OCI-M2 (cell line): ENCODE measurements around the gene WDR33.

ENCODE experiments used
- DNase-seq: peaks from one replicate; lab custom pipeline; 2025; ENCODE audit not compliant: unreplicated experiment; lab: John Stamatoyannopoulos, UW

The WDR33 gene

DNA sequence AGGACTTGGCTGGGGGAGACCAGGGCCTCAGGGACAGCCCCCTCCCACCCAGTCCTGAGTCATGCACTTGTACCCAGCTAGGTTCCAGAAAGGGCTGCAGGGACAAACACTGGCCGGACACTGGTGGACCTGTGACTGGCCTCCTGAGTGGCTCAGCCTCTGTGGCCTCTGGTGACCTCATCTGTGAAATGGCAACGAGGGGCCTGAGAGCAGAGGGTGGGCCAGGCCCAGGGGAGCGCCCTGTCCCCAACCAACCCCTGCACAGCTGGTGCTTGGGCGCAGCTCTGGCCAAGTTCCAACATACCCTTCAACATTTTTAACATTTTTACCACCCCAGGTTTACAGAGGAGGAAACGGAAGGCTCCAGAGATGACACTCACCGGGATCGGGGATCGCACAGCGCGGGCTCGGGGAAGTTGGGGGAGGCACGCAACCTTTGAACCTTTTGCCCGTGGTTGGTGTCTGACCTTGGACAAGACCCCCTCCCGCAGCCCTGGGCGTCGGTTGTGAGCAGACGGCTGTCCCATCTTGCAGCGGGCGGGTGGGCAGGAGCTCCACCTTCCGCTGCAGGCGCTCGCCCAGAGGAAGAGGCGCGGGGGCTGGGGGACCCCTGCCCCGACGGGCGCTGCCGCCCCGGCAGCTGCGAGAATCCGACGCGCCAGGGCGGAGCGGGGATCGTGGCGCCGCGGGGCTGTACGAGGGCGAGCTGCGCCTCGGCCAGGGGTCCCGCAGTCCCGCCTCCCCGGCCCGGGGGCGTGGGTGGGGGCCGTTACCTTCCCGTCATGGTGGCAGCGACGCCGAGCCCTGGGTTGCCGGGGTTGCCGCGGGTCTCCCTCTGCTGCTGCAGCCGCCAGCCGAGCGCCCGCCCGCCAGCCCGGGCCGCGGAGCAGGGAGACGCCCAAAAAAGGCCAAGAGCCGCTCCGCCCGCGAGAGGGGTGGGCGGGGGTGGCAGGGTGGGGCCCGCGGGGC is 136.4 kb downstream of the WDR33 start:
- DNase-seq = no peak

DNA sequence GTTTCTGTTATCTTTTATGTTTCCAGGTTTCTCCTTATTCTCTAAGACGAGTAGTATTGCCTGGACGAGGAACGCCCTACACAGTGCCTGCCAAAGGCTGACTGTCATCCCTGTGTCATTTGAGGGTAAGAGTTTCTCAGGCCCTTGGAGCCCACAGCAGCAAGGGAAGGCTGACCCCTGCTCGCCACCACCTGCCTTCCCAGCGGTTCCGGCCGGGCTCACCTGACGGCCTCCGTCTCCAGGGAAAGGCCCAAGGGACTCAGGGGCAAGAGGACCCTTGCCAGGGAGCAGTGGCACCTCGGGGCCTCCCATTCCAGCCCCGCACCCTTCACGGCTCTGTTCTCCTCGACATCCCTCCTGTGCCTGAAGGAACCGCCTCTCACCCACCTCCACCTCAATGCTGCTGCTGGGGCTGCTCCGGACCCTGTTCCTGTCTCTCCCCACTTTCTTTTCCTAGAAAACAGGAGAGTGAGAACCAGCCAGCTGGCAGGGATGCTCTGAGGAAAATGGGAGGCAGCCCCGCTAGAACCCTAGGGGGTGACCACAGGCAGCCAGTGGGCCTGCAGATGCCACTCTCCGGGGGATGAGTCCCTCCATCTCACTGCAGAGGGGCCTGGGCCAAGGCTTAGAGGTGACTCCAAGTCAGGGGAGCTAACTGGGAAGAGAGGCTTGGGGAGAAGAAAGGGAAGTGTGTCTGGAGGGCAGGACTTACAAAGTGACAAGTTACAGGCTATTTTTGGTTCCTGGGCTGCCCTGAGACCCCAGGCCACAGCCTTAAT is 137.5 kb downstream of the WDR33 start:
- no peak for DNase-seq

DNA sequence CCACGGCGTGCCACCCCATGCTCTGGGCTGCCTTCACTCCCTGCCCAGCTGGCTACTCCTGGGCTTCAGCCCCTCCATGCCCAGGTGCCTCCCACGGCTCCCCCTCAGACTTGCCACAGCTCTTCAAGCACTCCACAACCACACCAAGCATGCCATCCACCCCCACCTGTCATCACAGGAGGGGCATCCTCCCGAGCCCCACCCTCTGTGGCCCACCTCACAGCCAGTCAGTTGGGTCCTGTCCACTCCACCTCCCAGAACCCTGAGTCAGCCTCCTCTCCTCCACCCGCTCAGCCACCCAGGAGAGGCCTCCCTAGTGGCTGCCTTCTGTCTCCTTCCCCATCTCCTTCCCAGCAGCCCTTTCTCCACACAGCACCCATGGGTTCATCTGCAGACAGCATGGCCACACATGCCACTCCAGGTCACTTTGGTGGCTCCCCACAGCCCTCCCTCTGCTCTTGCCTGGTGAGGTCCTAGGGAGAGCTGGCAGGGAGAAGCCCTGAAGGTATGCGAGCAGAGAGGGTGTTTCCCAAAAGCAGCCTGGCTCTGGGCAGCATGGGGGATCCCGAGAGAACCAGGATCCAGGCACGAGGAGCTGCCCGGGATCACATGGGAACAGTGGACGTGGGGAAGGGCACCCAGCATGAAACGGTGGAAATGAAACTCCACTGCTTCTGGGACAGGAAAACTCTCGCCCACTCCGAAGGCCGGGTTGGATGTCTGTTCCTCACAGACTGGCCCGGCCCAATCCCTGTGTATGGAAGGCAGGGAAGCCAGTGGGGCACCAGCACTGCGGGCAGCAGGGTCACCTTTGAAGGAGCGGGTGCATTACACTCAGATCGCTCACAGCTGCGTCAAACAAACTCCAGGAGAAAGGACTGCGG is 138.4 kb downstream of the WDR33 start:
- no peak for DNase-seq

DNA sequence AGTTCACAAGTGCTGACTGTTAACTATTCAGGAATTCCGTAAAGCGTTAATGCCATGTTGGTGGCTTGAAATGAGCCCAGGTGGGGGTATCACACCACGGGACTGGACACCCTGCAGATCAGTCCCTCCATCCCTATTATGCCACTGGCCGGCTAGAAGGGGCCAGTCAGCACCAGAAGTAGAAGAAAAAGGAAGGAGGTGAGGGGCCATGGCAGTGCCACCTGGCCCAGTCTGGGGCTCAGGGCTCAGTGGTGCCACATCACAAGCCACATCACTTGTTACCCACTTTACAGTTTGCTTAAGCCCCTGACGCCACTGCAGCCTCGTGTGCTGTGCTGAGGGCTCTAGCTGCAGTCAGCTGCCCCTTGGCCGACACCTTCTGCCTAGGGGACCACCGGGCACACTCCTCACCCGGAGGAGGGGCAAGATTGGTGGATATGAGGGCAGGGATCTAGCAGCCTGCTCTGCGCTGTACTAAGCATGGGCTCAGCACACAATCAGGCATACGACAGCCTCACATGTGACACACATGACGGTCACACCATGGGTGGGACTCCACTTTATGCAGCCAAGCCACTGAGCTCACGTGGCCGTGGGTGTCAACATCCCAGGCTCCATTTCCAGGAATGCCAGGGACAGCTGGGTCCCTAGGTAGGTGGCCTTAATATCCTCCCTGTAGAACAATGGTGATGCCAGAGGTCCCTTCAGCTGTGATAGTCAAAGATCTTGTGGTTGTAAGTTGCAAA is 139.2 kb downstream of the WDR33 start:
- DNase-seq = no peak

DNA sequence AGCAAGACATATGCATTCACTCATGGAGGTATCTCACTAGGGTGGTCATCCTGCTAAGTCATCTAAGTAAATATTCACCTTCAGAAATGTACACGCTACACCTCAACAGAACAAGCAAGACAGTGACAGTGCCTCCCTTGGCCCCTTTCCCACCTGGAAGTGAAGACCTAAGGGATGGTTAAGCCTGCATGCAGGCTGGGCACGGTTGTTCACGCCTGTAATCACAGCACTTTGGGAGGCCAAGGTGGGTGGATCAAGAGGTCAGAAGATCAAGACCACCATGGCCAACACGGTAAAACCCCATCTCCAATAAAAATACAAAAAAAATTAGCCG is 140.0 kb downstream of the WDR33 start:
- no peak for DNase-seq

DNA sequence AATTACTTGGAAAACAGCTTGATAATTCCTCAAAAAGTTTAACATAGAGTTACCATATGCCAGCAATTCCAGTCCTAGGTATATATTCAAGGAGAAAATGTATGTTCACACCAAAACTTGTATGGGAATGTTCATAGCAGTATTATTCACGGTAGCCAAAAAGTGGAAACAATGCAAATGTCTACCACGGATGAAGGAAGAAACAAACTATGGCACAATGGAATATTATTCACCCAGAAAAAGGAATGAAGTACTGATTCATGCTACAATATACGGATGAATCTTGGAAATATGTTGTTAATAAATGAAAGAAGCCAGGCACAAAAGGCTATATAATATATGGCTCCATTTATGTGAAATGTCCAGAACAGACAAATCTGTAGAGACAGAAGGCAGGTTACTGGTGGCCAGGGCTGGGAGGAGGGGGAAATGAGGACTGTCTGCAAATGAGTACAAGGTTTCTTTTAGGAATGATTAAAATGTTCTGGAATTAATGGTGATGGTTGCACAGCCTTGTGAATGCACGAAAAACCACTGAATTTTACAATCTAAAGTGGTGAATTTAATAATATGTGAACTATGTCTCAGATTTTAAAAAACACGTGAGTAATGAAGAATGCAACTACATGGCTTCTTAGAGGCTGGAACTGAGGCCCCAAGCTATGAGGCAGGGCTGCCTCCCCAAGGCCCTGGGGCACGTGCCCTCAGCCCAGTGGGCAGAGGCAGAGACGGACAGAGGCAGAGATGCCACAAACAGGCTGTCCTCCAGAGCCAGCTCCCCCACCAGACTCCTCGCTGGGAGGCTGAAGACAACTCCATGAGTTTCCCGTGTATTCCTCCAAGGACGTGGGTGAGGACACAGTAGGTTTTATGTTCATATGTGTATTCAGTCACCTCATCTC is 140.7 kb downstream of the WDR33 start:
- DNase-seq = no peak

DNA sequence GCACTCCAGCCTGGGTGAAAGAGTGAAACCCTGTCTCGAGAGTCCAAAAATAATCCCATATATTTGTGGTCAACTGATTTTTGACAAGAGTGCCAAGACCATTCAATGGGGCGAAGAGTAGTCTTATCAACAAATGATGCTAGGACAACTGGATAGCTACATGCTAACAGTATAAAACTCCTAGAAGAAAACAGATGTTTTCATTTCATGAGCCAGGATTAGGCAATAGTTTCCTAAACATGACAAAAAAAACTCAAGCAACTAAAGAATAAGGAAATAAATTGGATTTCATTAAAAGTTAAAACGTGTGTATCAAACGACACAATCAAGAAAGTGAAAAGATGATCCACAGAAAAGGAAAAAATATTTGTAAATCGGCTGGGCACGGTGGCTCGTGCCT is 141.9 kb downstream of the WDR33 start:
- no peak for DNase-seq

DNA sequence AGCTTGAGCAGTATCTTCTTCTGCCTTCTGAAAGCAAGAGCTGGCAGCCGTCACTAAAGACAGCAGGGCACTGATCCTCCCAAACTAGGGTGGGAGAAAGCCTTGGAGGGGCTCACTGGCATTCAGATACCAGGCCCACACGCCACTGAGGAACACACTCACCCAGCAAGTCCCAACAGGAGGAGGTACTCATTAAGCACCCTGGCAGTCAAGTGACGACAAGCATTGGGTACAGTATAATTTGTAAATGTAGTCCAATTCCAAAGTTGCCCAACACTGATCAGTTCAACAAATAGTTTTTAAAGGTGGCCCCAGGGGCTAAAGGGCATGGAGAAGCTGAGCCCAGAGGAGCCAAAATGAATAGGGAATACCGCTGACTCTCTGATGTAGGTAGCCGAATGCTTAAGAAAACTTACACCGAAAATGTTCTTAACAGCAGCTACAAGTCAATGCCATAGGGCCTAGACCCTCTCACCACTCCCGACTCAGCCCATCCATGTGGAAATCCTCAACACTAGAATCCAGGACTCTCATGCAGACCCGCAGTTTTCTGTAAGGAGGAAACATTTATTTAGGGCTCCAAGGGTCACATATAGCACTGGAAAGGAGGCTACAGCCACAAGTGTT is 145.6 kb downstream of the WDR33 start:
- DNase-seq = no peak

DNA sequence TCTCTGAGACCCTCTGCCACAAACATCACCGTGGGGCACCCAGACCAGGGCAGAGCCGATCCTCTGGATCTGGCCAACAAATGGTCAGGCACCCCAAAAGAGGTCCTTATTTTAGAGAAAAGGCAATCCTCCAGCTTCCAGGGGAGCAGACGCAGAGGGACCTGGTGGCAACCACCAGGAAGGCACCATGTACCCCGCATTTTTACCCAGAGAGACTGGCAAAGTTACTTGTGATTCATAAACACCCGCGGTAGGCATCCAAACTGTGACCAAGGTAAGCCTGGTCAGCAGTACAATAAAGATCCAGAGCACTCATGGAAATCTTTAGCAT is 146.1 kb downstream of the WDR33 start:
- no peak for DNase-seq

DNA sequence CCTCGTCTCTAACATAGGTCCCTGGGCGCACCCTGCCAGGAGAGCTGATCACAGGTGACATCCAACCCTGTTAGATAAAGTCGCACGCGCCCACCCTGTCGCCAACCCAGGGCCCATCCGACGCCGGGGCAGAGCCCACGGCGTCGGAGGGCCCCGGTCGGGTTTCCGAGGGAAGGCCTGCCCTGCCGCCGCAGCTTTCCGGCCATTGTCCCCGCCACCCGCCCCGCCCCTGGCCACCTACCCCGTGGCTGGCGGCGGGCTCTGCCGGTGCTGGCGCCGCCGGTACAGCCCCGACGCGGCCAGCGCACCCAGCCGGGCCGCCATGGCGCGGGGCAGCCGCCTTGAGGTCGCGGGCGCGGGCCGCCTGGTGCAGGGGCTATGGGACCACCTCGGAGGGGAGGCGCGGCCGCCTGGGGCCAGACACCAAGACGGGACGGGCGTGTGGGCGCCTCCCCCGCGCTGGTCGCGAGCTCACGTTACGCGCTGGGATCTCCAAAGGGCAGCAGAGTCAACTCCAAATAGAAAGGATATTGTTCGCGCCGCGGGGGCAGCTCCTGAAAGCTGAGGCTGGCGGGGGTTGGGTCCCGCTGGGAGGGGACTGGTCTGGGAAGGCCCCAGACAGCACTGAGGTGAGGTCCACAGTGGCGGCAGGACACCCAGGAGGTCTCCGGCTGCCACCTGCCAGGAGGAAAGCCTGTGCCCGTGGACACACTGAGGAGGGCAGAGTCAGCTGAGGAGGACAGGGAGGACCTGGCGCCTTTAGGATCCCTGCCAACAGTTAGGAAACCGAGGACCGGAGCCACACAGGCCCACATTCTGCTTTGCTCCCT is 146.7 kb downstream of the WDR33 start:
- DNase-seq = no peak

DNA sequence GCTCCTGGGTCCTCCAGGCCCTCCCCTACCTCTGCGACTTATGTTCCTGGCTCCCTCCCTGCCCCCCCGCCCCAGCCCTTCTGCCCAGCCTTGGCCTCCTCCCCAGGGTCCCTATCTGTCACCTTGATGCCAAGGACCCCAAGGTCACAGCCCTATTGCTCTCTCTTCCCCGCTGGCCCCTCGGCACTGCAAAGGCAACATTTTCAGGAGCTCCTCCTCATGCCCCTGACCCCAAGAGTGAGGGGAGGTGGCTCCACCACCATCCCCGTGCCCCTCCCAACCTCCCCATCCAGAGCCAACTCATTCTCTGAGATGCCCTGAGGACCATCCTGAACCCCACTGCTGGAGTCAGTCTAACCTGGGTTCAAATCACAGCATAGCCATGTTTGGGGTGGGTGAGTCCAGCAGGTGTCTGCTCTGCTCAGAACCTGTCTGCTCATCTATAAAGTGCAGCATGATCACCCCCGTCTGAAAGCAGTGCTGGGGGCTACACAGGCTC is 147.4 kb downstream of the WDR33 start:
- DNase-seq = no peak

DNA sequence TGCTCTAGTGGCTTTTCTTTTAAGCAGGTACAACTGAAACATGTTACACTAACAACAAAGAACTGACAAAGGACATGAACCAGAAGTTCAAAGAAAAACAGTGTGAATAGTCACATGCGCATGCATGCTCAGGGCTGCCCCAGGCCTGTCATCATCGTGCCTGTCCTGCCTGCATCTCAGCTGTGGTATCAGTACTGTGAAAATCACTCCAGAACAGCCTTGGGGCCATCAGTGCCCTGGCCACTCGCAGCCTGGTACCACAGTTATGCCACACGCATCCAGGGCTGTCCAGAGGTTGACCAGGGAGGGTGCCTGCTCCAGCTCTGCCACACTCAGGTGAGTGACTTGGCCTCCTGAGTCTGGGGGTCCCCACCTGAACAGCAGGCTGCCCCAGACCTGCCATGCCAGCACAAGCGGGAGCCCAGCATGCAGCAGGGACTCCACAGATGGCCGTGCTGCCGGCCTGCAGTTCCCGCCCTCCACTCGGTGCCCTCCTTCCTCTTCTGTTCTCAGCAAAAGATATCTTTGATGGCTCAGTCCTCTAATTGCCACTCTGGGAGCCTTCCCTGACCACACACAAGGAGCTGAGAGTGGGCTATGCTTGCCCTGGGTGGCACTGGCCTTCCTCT is 147.9 kb downstream of the WDR33 start:
- DNase-seq = no peak

DNA sequence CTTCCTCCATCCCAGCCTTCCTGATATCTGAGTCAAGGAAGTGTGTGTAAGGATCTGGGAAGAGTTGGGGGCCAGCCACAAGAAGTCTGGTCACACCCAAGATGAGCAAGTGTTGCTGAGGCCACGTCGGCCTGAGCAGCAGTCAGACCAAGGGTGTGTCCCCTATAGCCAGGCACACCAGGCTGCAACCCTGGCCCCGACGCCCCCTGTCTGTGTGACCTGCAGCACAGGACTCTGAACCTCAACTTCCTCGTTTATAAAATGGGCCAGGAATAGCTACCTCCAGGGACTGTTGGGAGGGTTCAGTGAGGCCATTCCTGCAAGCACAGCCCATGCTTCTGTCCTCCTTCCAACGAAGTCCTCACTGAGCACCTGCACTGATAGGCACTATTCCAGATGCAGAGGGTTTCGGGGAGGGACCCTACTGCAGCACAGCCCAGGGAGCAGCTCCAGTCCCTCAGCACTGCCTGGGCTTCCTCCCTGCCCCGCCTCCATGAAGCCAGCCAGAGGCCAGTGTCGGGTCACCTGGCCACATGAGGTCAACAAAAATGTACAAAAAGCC is 148.9 kb downstream of the WDR33 start:
- DNase-seq = no peak

DNA sequence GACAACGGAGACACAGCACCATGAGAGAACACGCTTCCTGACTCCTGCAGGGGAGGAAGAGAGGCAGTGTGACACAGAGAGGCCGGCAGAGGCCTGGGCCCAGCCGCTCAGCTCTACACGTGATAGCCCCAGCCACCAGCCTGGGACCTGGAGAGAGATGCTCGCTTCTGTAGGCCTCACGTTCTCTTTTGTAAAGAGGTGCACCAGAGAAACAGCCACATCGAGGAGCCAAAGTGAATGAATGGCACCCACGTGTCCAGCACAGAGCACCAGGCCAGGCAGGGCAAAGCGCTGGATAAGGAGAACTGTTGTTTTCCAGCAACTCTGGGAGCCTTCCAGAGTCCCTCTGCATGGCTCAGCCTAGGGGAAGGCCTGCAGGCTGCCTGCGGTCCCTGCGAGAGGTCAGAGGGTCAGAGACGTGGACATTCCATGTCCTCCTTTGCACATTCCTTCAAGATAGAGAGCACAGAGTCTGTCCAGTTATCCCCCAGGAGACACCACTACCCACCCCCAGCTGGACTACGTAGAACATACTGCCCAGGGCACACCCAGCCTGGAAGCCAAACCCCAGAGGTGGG is 149.8 kb downstream of the WDR33 start:
- DNase-seq = no peak

DNA sequence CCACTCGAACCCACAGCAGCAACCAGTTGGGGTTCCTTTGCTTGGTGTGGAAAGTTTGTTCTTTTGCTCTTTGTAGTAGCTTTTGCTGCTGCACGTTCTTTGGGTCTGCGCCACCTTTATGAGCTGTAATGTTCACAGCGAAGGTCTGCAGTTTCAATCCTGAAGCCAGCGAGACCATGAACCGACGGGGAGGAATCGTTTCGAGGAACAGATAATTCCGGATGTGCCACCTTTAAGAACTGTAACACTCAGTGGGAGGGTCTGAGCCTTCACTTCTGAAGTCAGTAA is 150.7 kb downstream of the WDR33 start:
- DNase-seq = no peak

DNA sequence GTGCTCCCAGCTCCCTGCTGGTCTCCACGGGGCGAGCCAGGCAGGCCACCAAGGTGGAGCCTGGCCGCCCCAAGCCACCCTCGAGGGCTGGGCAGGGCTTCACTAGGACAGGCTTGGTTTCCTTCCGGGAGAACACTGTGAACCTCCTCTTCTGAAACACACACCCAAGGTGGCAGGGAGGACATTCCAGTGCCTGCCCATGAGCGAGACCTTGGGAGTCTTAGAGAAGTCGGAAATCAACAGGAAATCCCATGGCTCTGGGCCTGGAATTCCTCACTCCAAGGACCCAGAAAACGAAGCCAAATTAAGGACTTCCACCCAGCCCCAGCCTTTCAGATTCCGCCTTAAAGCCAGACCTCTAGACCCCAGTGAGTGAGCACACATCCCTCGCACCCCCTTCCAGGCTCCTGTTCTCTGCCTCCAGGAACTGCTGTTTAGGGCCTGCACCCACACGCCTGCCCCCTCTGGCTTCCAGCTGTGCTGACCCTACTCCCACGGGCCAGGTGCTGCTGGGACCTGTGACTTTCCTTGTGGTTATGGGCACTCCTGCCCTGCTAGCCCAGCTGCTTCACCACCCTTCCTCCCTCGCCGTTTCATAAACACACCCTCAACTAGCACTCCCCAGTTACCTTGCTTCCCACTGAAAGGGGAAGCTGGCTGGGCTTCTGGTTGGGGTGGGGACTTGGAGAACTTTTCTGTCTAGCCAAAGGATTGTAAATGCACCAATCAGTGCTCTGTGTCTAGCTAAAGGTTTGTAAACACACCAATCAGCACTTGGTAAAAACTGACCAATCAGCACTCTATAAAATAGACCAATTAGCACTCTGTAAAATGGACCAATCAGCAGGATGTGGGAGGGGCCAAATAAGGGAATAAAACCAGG is 151.3 kb downstream of the WDR33 start:
- no peak for DNase-seq
